C4-2B (cell line): ENCODE data around the gene TIMM17A.

Source experiments
- H3K27ac ChIP-seq: fragments of 450-650 bp; 2 replicates; pipeline ENCODE4 v1.5.1; 2017
- CTCF ChIP-seq: fragments of 450-650 bp; conservative IDR thresholded peaks from 2 replicates; pipeline ENCODE4 v1.5.1; 2017; ENCODE audit warnings: mild to moderate bottlenecking
- ZFX ChIP-seq: fragments of 450-650 bp; IDR thresholded peaks from 2 replicates; pipeline ENCODE4 v1.6.1; 2017

TIMM17A gene

GRCh38 chr1:201985355-201985754 lies 30.1 kb downstream of the TIMM17A start:
- H3K27ac ChIP-seq: no peak overlapping the region
- TF ChIP-seq ZFX (no peak), CTCF (no peak)

GRCh38 chr1:201988601-201989000 lies 33.3 kb downstream of the TIMM17A start:
- TF ChIP-seq CTCF (no peak), ZFX (no peak)
- no peak overlapping the region for H3K27ac ChIP-seq

GRCh38 chr1:201989354-201990128 lies 34.2 kb downstream of the TIMM17A start:
- TF ChIP-seq ZFX: no peak
- no peak for TF ChIP-seq CTCF
- H3K27ac ChIP-seq: peak overlapping the region; percentile 14; the same call in 1 of the 2 replicates

GRCh38 chr1:201990427-201990826 lies 35.1 kb downstream of the TIMM17A start:
- TF ChIP-seq CTCF: no peak
- TF ChIP-seq ZFX: no peak
- H3K27ac ChIP-seq: no peak overlapping the region; the same call in 1 of the 2 replicates

GRCh38 chr1:201999625-202000238 lies 44.4 kb downstream of the TIMM17A start:
- TF ChIP-seq ZFX: no peak
- peak; percentile 90 for TF ChIP-seq CTCF
- H3K27ac ChIP-seq: no peak overlapping the region

GRCh38 chr1:202002507-202002906 lies 47.2 kb downstream of the TIMM17A start:
- no peak for TF ChIP-seq ZFX
- no peak for TF ChIP-seq CTCF
- no peak overlapping the region for H3K27ac ChIP-seq

GRCh38 chr1:202004711-202005110 lies 49.4 kb downstream of the TIMM17A start:
- H3K27ac ChIP-seq: no peak overlapping the region
- TF ChIP-seq ZFX: no peak
- no peak for TF ChIP-seq CTCF
